Transverse colon (tissue), 4 donors: Measurements from ENCODE around the gene AIFM2.

ENCODE experiments used
- EP300 ChIP-seq: sonication (generic); formaldehyde crosslinking; IDR thresholded peaks from one replicate; pipeline ENCODE4 v1.6.1; 2017; ENCODE audit warnings: antibody characterized with exemption, low read depth
- POLR2A ChIP-seq: fragments of 450-650 bp; IDR thresholded peaks from one replicate; pipeline ENCODE4 v1.6.1; 2016; ENCODE audit warnings: antibody characterized with exemption, mild to moderate bottlenecking, moderate library complexity
- POLR2AphosphoS5 ChIP-seq, 3 donors: sonication (generic); formaldehyde crosslinking; IDR thresholded peaks; one replicate each; pipeline ENCODE4 v1.6.1; 2016; ENCODE audit warnings: antibody characterized with exemption in 3 of 3
- TF ChIP-seq, protein P1 (sequence below), 5 experiments: fragments of 200-600 bp in 3 of 5; fragments of 450-650 bp in 2 of 5; sonication (generic) in 3 of 5; IDR thresholded peaks; 1 replicate in 2 of 5; 2 replicates in 3 of 5; pipeline ENCODE4 v1.5.1; 2016 to 2017; ENCODE audit warnings: antibody characterized with exemption in 5 of 5, inconsistent platforms in 3 of 5, mild to moderate bottlenecking in 2 of 5, moderate library complexity in 1 of 5

DNA sequence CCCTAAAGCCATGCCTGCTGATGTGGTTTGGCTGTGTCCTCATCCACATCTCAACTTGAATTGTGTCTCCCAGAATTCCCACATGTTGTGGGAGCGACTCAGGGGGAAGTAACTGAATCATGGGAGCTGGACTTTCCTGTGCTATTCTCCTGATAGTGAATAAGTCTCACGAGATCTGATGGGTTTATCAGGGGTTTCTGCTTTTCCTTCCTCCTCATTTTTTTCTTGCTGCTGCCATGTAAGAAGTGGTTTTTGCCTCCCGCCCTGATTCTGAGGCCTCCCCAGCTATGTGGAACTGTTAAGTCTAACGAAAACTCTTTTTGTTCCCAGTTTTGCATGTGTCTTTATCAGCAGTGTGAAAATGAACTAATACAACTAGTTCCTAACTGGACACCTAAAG lies 68.1 kb downstream of the AIFM2 start:
- TF ChIP-seq, protein P1, sequence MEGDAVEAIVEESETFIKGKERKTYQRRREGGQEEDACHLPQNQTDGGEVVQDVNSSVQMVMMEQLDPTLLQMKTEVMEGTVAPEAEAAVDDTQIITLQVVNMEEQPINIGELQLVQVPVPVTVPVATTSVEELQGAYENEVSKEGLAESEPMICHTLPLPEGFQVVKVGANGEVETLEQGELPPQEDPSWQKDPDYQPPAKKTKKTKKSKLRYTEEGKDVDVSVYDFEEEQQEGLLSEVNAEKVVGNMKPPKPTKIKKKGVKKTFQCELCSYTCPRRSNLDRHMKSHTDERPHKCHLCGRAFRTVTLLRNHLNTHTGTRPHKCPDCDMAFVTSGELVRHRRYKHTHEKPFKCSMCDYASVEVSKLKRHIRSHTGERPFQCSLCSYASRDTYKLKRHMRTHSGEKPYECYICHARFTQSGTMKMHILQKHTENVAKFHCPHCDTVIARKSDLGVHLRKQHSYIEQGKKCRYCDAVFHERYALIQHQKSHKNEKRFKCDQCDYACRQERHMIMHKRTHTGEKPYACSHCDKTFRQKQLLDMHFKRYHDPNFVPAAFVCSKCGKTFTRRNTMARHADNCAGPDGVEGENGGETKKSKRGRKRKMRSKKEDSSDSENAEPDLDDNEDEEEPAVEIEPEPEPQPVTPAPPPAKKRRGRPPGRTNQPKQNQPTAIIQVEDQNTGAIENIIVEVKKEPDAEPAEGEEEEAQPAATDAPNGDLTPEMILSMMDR (IDR thresholded peaks at IDR 0.05), result no peak
- no peak for TF ChIP-seq POLR2A
- TF ChIP-seq POLR2AphosphoS5 (IDR thresholded peaks at IDR 0.05), result no peak
- no peak for TF ChIP-seq EP300
